Neuronal stem cell (in vitro differentiated cells): ENCODE results near the gene HOXA10. TPM values are rescaled to one million over a fixed set of nuclear protein-coding genes. Genes with fewer than 3 reads are reported as not detected.
A peak's percentile ranks its signal among the peaks of the same experiment; 100 is the strongest.

ENCODE experiments used
- DNase-seq: peaks from one replicate; pipeline ENCODE4 v3.0.0-alpha.2; 2013; ENCODE audit warnings: low spot score
- H2AFZ ChIP-seq: one replicate; pipeline ENCODE4 v1.6.1; 2013; ENCODE audit warnings: mild to moderate bottlenecking, low read length, inconsistent platforms
- H2AK5ac ChIP-seq: 2 replicates; pipeline ENCODE4 v1.6.1; 2013; ENCODE audit warnings: low read depth, mild to moderate bottlenecking, inconsistent platforms, low read length, moderate library complexity, mixed read lengths
- H2BK120ac ChIP-seq: 2 replicates; pipeline ENCODE4 v1.6.1; 2013; ENCODE audit warnings: low read depth, mild to moderate bottlenecking, inconsistent platforms, low read length, moderate library complexity, mixed read lengths
- H2BK12ac ChIP-seq: one replicate; pipeline ENCODE4 v1.6.1; 2013; ENCODE audit warnings: low read length, inconsistent platforms
- H2BK15ac ChIP-seq: 2 replicates; pipeline ENCODE4 v1.6.1; 2013; ENCODE audit warnings: mild to moderate bottlenecking, low read length, inconsistent platforms, mixed read lengths
- H2BK5ac ChIP-seq: one replicate; pipeline ENCODE4 v1.6.1; 2013; ENCODE audit warnings: inconsistent platforms, mild to moderate bottlenecking, low read length, moderate library complexity
- H3K14ac ChIP-seq: one replicate; pipeline ENCODE4 v1.6.1; 2013; ENCODE audit warnings: low read length, inconsistent platforms
- H3K18ac ChIP-seq: 2 replicates; pipeline ENCODE4 v1.6.1; 2013; ENCODE audit warnings: low read length, inconsistent platforms
- H3K23ac ChIP-seq: 2 replicates; pipeline ENCODE4 v1.6.1; 2013; ENCODE audit warnings: low read depth, mild to moderate bottlenecking, mixed read lengths, low read length, inconsistent platforms; ENCODE audit not compliant: poor library complexity
- H3K27ac ChIP-seq: replicated peaks from 3 replicates; pipeline ENCODE4 v1.5.1; 2013; ENCODE audit warnings: low read length, inconsistent platforms
- H3K27me3 ChIP-seq, 3 experiments: 2 replicates each; pipeline ENCODE4 v1.6.1; 2013; ENCODE audit warnings: low read length in 3 of 3, mild to moderate bottlenecking in 2 of 3, inconsistent platforms in 1 of 3, low read depth in 1 of 3, mixed read lengths in 1 of 3, moderate library complexity in 1 of 3; ENCODE audit not compliant: control insufficient read depth in 3 of 3, insufficient read depth in 3 of 3
- H3K36me3 ChIP-seq, 2 donors: replicated peaks in 1 of 2; 2 replicates each; pipeline ENCODE4 v1.6.1; 2013; ENCODE audit warnings: low read length in 2 of 2; ENCODE audit not compliant: control insufficient read depth in 2 of 2, insufficient read depth in 2 of 2
- H3K4ac ChIP-seq: 2 replicates; pipeline ENCODE4 v1.6.1; 2013; ENCODE audit warnings: inconsistent platforms, mild to moderate bottlenecking, low read length, moderate library complexity
- H3K4me1 ChIP-seq, 2 donors: 1 replicate in 1 of 2; 2 replicates in 1 of 2; pipeline ENCODE4 v1.6.1; 2013; ENCODE audit warnings: low read length in 2 of 2, low read depth in 1 of 2; ENCODE audit not compliant: control insufficient read depth in 2 of 2, insufficient read depth in 1 of 2
- H3K4me2 ChIP-seq: one replicate; pipeline ENCODE4 v1.6.1; 2013; ENCODE audit warnings: mild to moderate bottlenecking, low read length, inconsistent platforms; ENCODE audit not compliant: insufficient read depth, poor library complexity, severe bottlenecking
- H3K4me3 ChIP-seq, 2 donors: 2 replicates each; pipeline ENCODE4 v1.5.1; 2013; ENCODE audit warnings: low read length in 2 of 2, mild to moderate bottlenecking in 2 of 2, inconsistent platforms in 1 of 2, moderate library complexity in 1 of 2
- H3K79me1 ChIP-seq: one replicate; pipeline ENCODE4 v1.6.1; 2013; ENCODE audit warnings: low read depth, mild to moderate bottlenecking, inconsistent platforms, low read length, moderate library complexity
- H3K9ac ChIP-seq: one replicate; pipeline ENCODE4 v1.6.1; 2013; ENCODE audit warnings: mild to moderate bottlenecking, low read depth, low read length, inconsistent platforms; ENCODE audit not compliant: poor library complexity
- H3K9me3 ChIP-seq, 2 donors: replicated peaks in 1 of 2; 2 replicates each; pipeline versions ENCODE3 to v1.6.1; 2013; ENCODE audit warnings: low read length in 2 of 2, mild to moderate bottlenecking in 2 of 2, inconsistent platforms in 1 of 2, low read depth in 1 of 2, mixed read lengths in 1 of 2, moderate library complexity in 1 of 2; ENCODE audit not compliant: control insufficient read depth in 2 of 2, insufficient read depth in 1 of 2
- H4K8ac ChIP-seq: one replicate; pipeline ENCODE4 v1.6.1; 2013; ENCODE audit warnings: low read depth, mild to moderate bottlenecking, inconsistent platforms, low read length, moderate library complexity
- H4K91ac ChIP-seq: one replicate; pipeline ENCODE4 v1.6.1; 2013; ENCODE audit warnings: low read length, low read depth, mild to moderate bottlenecking, inconsistent platforms; ENCODE audit not compliant: poor library complexity
- WGBS, 2 donors: extraction: QIAGEN DNeasy Blood & Tissue Kit; methylation state at CpG; one replicate each; pipeline ENCODE4 v1.1.7; 2013; ENCODE audit warnings: missing lambda C conversion rate in 2 of 2, mixed read lengths in 1 of 2; ENCODE audit not compliant: insufficient read length in 2 of 2, insufficient replicate concordance in 1 of 2; ENCODE audit errors: extremely low coverage in 2 of 2; 5-methylcytosine and 5-hydroxymethylcytosine counted together
- polyA plus RNA-seq, 2 experiments: library from polyadenylated mRNA; stranded (reverse); fragments of 200-250 nt; gene quantifications; one replicate each; pipeline ENCODE4 v1.2.3, GENCODE V29; 2013

HOXA10 gene
- not detected for polyA plus RNA-seq (2013, experiment 1 of 2)
- polyA plus RNA-seq (2013, experiment 2 of 2), result not detected

- Histone ChIP-seq H2BK15ac (no peak within 1 kb of the TSS), H3K27ac (no peak within 1 kb of the TSS), H3K4me2 (peak within 1 kb of the TSS; percentile 11), H3K9me3 (peaks cover 2 to 13% of the 10 kb centered on the region in 2 donors), H3K79me1 (no peaks in the 10 kb centered on the region), H2BK5ac (peak within 1 kb of the TSS; percentile 39), H2AFZ (peak within 1 kb of the TSS; percentile 85), H3K9ac (no peak within 1 kb of the TSS), H2BK120ac (no peak within 1 kb of the TSS), H3K14ac (no peak within 1 kb of the TSS), H3K18ac (no peak within 1 kb of the TSS), H2BK12ac (no peak within 1 kb of the TSS), H3K4me1 (no peaks in the 10 kb centered on the region), H2AK5ac (no peak within 1 kb of the TSS), H3K36me3 (no peaks in the 10 kb centered on the region), H3K4me3 (no peak within 1 kb of the TSS), H3K23ac (peak within 1 kb of the TSS; percentile 80), H3K4ac (no peak within 1 kb of the TSS), H4K8ac (no peak within 1 kb of the TSS), H3K27me3 (peaks cover 70 to 99% (median 92%) of the 10 kb centered on the region in 3 experiments), H4K91ac (no peak within 1 kb of the TSS)
- DNase-seq, result no peak
- WGBS, 2 donors, result no CpG with 5 or more reads among the region's 82 CpGs
Measured at GRCh38 chr7:27173956-27174873, at the start of gene HOXA10. Gene HOXA10, minus strand, starts transcription at chr7:27174320. Its CDS starts 14 bp downstream, at chr7:27174306.

DNA sequence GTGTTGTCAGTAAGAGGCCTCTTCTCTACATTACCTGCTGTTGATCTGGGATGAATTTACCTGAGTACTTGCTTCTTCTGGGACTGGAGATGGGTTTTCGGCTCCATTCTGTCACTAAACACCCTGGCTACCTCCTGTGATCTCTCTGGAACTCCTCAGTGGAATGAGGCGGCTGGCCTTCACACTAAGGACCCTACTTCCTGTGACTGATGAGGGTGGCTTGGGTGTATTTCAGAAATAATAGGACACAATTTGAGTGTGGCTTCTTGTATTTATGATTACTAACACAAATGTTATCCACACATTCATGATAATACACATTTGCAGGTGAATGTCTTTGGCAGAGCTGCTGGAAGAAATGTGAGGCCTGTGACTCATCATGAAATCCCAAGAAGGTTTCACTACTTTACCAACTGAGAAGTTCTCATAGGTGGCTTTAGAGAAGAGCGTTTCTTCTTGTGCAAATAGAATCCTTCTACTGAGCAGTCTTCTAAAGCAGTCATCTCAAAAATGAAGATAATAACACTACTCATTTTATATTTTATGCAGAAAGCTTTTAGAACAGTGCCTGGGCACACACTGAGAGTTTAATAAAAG lies 47.2 kb upstream of the HOXA10 start:
- H3K27me3 ChIP-seq, result peaks cover 22 to 91% (median 67%) of the 10 kb centered on the region in 3 experiments
- H4K91ac ChIP-seq, result no peak overlapping the region
- no peak overlapping the region for H2BK15ac ChIP-seq
- no peak overlapping the region for H2BK12ac ChIP-seq
- no peak overlapping the region for H2AFZ ChIP-seq
- no peak overlapping the region for H3K4ac ChIP-seq
- H4K8ac ChIP-seq, result no peak overlapping the region
- H2AK5ac ChIP-seq, result no peak overlapping the region
- no peak overlapping the region for H3K14ac ChIP-seq
- H3K79me1 ChIP-seq, result no peaks in the 10 kb centered on the region
- no peak overlapping the region for H3K23ac ChIP-seq
- no peak for DNase-seq
- H3K9me3 ChIP-seq, result peaks cover 0 to 4% of the 10 kb centered on the region in 2 donors
- WGBS, 2 donors, result no CpG with 5 or more reads among the region's 3 CpGs
- no peaks in the 10 kb centered on the region for H3K4me1 ChIP-seq
- no peak overlapping the region for H3K18ac ChIP-seq
- H3K27ac ChIP-seq, result no peak overlapping the region
- H3K4me2 ChIP-seq, result no peak overlapping the region
- no peak overlapping the region for H2BK120ac ChIP-seq
- H3K36me3 ChIP-seq, result no peaks in the 10 kb centered on the region
- H3K4me3 ChIP-seq, result no peak overlapping the region
- H2BK5ac ChIP-seq, result no peak overlapping the region
- no peak overlapping the region for H3K9ac ChIP-seq

DNA sequence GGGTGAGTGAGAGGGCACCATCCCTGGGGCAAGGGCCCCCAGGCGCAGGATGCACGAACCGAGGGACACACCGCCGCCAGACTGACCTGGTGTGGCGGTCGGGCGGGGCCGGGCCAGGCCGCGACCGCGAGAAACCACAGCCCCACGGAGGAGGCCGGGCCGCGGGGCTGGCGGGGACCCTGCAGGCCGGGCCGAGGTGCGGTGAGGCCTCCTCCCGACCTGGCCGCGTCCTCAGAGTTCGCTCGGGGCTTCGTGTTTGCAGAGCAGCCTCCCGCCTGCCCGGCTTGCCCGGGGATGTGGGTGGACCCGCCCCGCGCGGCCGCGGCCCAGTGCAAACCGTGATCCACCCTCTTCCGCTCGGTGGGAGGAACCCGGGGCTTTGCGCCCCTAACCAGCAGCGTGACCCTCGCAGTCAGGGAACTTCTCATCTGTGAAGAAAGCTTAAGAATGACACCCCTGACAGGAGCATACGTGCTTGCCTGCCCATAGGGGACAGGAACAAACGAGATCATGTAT lies 46.4 kb upstream of the HOXA10 start:
- Histone ChIP-seq H2BK5ac (no peak overlapping the region), H4K91ac (no peak overlapping the region), H3K4me3 (no peak overlapping the region), H2BK120ac (no peak overlapping the region), H2AFZ (no peak overlapping the region), H3K4ac (no peak overlapping the region), H3K23ac (peak overlapping the region; percentile 43), H2BK12ac (peak overlapping the region; percentile 58), H3K27ac (no peak overlapping the region), H3K9ac (no peak overlapping the region), H3K79me1 (no peaks in the 10 kb centered on the region), H3K36me3 (no peaks in the 10 kb centered on the region), H3K18ac (peak overlapping the region; percentile 28), H4K8ac (no peak overlapping the region), H3K9me3 (peaks cover 0 to 4% of the 10 kb centered on the region in 2 donors), H3K27me3 (peaks cover 22 to 91% (median 67%) of the 10 kb centered on the region in 3 experiments), H3K4me1 (no peaks in the 10 kb centered on the region), H3K4me2 (no peak overlapping the region), H2BK15ac (no peak overlapping the region), H2AK5ac (no peak overlapping the region), H3K14ac (no peak overlapping the region)
- DNase-seq, result no peak
- no CpG with 5 or more reads among the region's 45 CpGs for WGBS, 2 donors

GRCh38 chr7:27219821-27220220 lies 45.7 kb upstream of the HOXA10 start:
- Histone ChIP-seq H4K8ac (no peak overlapping the region), H2BK120ac (no peak overlapping the region), H2BK5ac (no peak overlapping the region), H3K4me3 (no peak overlapping the region), H3K79me1 (no peaks in the 10 kb centered on the region), H2AFZ (no peak overlapping the region), H3K4ac (no peak overlapping the region), H3K36me3 (no peaks in the 10 kb centered on the region), H3K14ac (no peak overlapping the region), H3K27me3 (peaks cover 18 to 91% (median 67%) of the 10 kb centered on the region in 3 experiments), H3K9me3 (peaks cover 0 to 4% of the 10 kb centered on the region in 2 donors), H3K27ac (no peak overlapping the region), H2BK12ac (no peak overlapping the region), H3K18ac (no peak overlapping the region), H2AK5ac (no peak overlapping the region), H3K9ac (no peak overlapping the region), H4K91ac (no peak overlapping the region), H3K23ac (peak overlapping the region; percentile 70), H2BK15ac (no peak overlapping the region), H3K4me2 (no peak overlapping the region), H3K4me1 (no peaks in the 10 kb centered on the region)
- no peak for DNase-seq
- no CpG with 5 or more reads among the region's 4 CpGs for WGBS, 2 donors
